NOMO-1 treated with DMSO at 0.1 percent for 48 hours (cell line): ENCODE measurements around the gene HOXB9.

Experiments used
- DNase-seq: peaks from one replicate; lab custom pipeline; 2025; ENCODE audit not compliant: unreplicated experiment; lab: John Stamatoyannopoulos, UW

The HOXB9 gene

GRCh38 chr17:48611681-48612455 lies 14.3 kb downstream of the HOXB9 start:
- DNase-seq: no peak

GRCh38 chr17:48611213-48611612 lies 14.9 kb downstream of the HOXB9 start:
- DNase-seq: no peak

- peak; percentile 12 for DNase-seq
Measured at GRCh38 chr17:48610282-48611211, 15.6 kb downstream of the HOXB9 start, which contains the start of gene HOXB7. TSS of gene HOXB7 (minus strand) at chr17:48611017. CDS start at chr17:48610918, 99 bp downstream.

GRCh38 chr17:48609759-48610281 lies 16.3 kb downstream of the HOXB9 start:
- no peak for DNase-seq

- no peak for DNase-seq
Measured at GRCh38 chr17:48609033-48609432, 17.1 kb downstream of the HOXB9 start.

- DNase-seq: no peak
Measured at GRCh38 chr17:48608494-48608834, 17.7 kb downstream of the HOXB9 start.

- no peak for DNase-seq
Measured at GRCh38 chr17:48606892-48607614, 19.1 kb downstream of the HOXB9 start.

- no peak for DNase-seq
Measured at GRCh38 chr17:48605991-48606891, 19.9 kb downstream of the HOXB9 start.

GRCh38 chr17:48605409-48605919 lies 20.7 kb downstream of the HOXB9 start:
- DNase-seq: no peak

- no peak for DNase-seq
Measured at GRCh38 chr17:48604770-48605329, 21.3 kb downstream of the HOXB9 start, which contains the start of gene HOXB6. TSS of gene HOXB6 (minus strand) at chr17:48604986. CDS start at chr17:48598150, 6,836 bp downstream.

GRCh38 chr17:48603959-48604769 lies 22.0 kb downstream of the HOXB9 start:
- DNase-seq: no peak

- no peak for DNase-seq
Measured at GRCh38 chr17:48601539-48602425, 24.4 kb downstream of the HOXB9 start.

GRCh38 chr17:48601207-48601538 lies 25.0 kb downstream of the HOXB9 start:
- DNase-seq: no peak

GRCh38 chr17:48600244-48601098 lies 25.7 kb downstream of the HOXB9 start:
- peak; percentile 24 for DNase-seq

GRCh38 chr17:48599354-48599753 lies 26.8 kb downstream of the HOXB9 start:
- DNase-seq: no peak

- no peak for DNase-seq
Measured at GRCh38 chr17:48598736-48599135, 27.4 kb downstream of the HOXB9 start.
